ACC112 (cell line): ENCODE results near the gene USP9X.
"Not testable (repeated sequence)": the region's sequence is repeated elsewhere in the genome, so short reads cannot be mapped to it uniquely, and the experiment has no call there.

Source experiments
- H2AFZ ChIP-seq: fragments of 200-600 bp; sonication (generic); one replicate; pipeline ENCODE4 v1.6.0; 2017; ENCODE audit warnings: antibody characterized with exemption, low read length; ENCODE audit not compliant: unreplicated experiment
- H3K27ac ChIP-seq: fragments of 200-600 bp; sonication (generic); 2 replicates; pipeline ENCODE4 v1.5.1; 2014; ENCODE audit warnings: low read depth, mild to moderate bottlenecking, antibody characterized with exemption, low read length, moderate library complexity
- H3K27me3 ChIP-seq: fragments of 200-600 bp; sonication (generic); 2 replicates; pipeline ENCODE4 v1.6.1; 2014; ENCODE audit warnings: mild to moderate bottlenecking, antibody characterized with exemption, low read length, moderate library complexity, mixed read lengths; ENCODE audit not compliant: insufficient read depth
- H3K36me3 ChIP-seq: fragments of 200-600 bp; sonication (generic); 2 replicates; pipeline ENCODE4 v1.6.1; 2016; ENCODE audit warnings: mild to moderate bottlenecking, antibody characterized with exemption, low read length, moderate library complexity, mixed read lengths; ENCODE audit not compliant: insufficient read depth
- H3K4me1 ChIP-seq: fragments of 200-600 bp; sonication (generic); one replicate; pipeline ENCODE4 v1.6.1; 2016; ENCODE audit warnings: low read length, mixed read lengths; ENCODE audit not compliant: insufficient read depth, unreplicated experiment, control insufficient read depth
- H3K4me3 ChIP-seq: fragments of 200-600 bp; sonication (generic); 2 replicates; pipeline ENCODE4 v1.5.1; 2014; ENCODE audit warnings: mild to moderate bottlenecking, low read depth, low read length
- H3K79me2 ChIP-seq: fragments of 200-600 bp; sonication (generic); one replicate; pipeline ENCODE4 v1.6.0; 2016; ENCODE audit warnings: low read length; ENCODE audit not compliant: control insufficient read depth, unreplicated experiment, insufficient read depth

Gene USP9X

DNA sequence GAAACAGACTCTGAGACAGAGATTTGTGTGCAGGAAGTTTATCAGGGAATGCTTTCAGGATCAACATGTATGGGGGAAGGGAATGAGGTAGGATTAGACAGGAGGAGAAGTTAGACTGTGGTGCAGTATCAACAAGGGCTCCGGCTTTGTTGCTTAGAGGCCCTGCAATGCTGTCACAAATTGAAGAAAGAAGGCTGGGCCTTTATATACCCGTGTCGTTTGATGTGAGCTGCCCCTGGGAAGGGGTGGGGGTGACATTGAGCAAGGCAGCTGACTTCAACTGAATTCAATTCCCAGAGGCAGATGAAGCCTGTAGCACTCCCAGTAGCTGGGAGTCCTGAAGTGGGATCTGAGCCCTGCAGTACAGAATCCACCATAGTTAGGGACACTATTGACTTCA is 29.5 kb upstream of the USP9X start:
- Histone ChIP-seq H2AFZ (no peak overlapping the region), H3K36me3 (no peaks in the 10 kb centered on the region), H3K27ac (no peak overlapping the region), H3K79me2 (no peaks in the 10 kb centered on the region), H3K4me3 (no peak overlapping the region), H3K4me1 (no peaks in the 10 kb centered on the region), H3K27me3 (no peaks in the 10 kb centered on the region)

DNA sequence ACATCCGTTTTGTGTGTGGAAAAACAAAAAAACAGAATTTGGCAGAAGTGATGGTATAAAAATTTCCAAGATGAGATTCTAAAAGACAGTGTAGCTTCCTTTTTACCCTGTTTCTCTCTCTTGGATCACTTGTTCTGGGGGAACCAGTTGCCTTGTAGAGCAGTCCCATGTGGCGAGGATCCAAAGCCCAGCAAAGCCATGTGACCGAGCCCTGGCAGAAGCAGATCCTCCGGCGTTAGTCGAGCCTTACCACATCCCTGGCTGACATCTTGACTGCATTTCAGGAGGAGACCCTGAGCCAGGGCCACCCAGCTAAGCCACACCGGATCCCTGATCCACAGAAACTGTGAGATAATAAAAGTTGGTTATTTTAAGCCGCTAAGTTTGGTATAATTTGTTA is 22.0 kb upstream of the USP9X start:
- not testable (repeated sequence) for H3K36me3 ChIP-seq, H2AFZ ChIP-seq, H3K4me3 ChIP-seq, H3K27me3 ChIP-seq, H3K27ac ChIP-seq, H3K79me2 ChIP-seq, H3K4me1 ChIP-seq

DNA sequence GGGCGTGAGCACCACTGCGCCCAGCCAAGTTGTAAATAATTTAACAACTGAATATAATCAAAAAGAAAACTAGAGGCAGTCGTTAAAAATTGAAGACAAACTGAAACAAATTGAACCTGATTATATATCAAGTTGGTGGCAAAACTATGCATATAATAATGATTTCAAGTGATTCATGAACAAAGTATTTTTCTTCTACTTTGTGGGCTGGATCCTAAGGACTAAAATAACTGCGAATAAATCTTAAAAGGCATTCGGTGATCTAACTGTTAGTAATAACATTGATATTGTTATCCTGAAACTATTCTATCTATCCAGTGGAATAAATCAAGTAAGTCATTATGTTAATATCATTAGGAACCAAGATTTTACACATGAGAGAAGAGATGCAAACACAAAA is 21.2 kb upstream of the USP9X start:
- peaks cover 4% of the 10 kb centered on the region for H3K4me1 ChIP-seq
- H3K27ac ChIP-seq, result peak overlapping the region; percentile 43
- H2AFZ ChIP-seq, result no peak overlapping the region

DNA sequence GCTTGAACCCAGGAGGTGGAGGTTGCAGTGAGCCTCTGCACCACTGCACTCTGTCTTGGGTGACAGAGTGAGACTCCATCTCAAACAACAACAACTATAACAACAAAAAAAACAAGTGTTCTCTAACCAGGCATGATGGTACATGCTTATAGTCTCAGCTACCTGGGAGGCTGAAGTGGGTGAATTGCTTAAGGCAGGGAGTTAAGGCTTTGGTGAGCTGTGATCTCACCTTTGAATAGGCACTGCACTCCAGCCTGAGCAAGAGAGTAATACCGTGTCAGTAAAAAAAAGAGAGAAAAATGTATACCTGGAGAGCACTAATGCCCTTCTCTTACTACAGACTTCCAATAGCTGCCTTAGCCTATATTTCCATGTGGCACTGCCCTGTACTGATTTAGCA is 18.9 kb upstream of the USP9X start:
- no peak overlapping the region for H2AFZ ChIP-seq
- no peaks in the 10 kb centered on the region for H3K36me3 ChIP-seq
- no peak overlapping the region for H3K27ac ChIP-seq
- H3K4me1 ChIP-seq, result peaks cover 4% of the 10 kb centered on the region
- no peaks in the 10 kb centered on the region for H3K79me2 ChIP-seq
- H3K4me3 ChIP-seq, result no peak overlapping the region
- no peaks in the 10 kb centered on the region for H3K27me3 ChIP-seq

More for the DNA sequence above, 21.2 kb upstream of the USP9X start:
- Histone ChIP-seq H3K36me3 (no peaks in the 10 kb centered on the region), H3K79me2 (no peaks in the 10 kb centered on the region), H3K4me3 (0 out of 2 replicates have a peak overlapping the region, but pooled peaks have one; percentile 40), H3K27me3 (no peaks in the 10 kb centered on the region)

- Histone ChIP-seq H3K79me2 (no peaks in the 10 kb centered on the region), H3K4me1 (peaks cover 4% of the 10 kb centered on the region), H3K27ac (no peak overlapping the region), H3K36me3 (no peaks in the 10 kb centered on the region), H3K27me3 (no peaks in the 10 kb centered on the region), H2AFZ (no peak overlapping the region), H3K4me3 (no peak overlapping the region)
These were observed 18.3 kb upstream of the USP9X start for GRCh38 chrX:41066969-41067368.

- Histone ChIP-seq H3K4me1 (peaks cover 4% of the 10 kb centered on the region), H3K36me3 (no peaks in the 10 kb centered on the region), H3K27me3 (no peaks in the 10 kb centered on the region), H2AFZ (no peak overlapping the region), H3K27ac (no peak overlapping the region), H3K4me3 (no peak overlapping the region), H3K79me2 (no peaks in the 10 kb centered on the region)
These were observed 17.5 kb upstream of the USP9X start for GRCh38 chrX:41067721-41068120.

DNA sequence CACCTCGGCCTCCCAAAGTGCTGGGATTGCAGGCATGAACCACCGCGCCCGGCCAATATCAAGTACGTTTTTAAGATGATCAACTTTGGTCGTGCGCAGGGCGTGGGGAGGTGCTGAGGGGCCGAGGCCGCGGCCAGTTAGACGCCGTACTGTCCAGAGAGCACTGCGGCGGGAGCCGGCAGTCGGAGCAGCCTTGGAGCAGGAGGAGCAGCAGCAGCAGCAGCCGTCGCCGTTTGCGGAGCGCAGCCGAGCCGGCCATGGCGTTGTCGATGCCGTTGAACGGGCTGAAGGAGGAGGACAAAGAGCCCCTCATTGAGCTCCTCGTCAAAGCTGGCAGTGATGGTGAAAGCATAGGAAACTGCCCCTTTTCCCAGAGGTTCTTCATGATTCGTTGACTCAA is 8.5 kb upstream of the USP9X start:
- Histone ChIP-seq H3K79me2 (no peaks in the 10 kb centered on the region), H3K27me3 (no peaks in the 10 kb centered on the region), H3K36me3 (no peaks in the 10 kb centered on the region), H3K27ac (no peak overlapping the region), H2AFZ (no peak overlapping the region), H3K4me3 (no peak overlapping the region), H3K4me1 (no peaks in the 10 kb centered on the region)

GRCh38 chrX:41081821-41082220 is 3.4 kb upstream of the USP9X start:
- H3K27me3 ChIP-seq, result no peaks in the 10 kb centered on the region
- H3K79me2 ChIP-seq, result peaks cover 16% of the 10 kb centered on the region
- H3K4me3 ChIP-seq, result no peak overlapping the region
- H3K27ac ChIP-seq, result no peak overlapping the region
- no peak overlapping the region for H2AFZ ChIP-seq
- no peaks in the 10 kb centered on the region for H3K36me3 ChIP-seq
- peaks cover 7% of the 10 kb centered on the region for H3K4me1 ChIP-seq

GRCh38 chrX:41082783-41083182 is 2.5 kb upstream of the USP9X start:
- Histone ChIP-seq H3K27ac (no peak overlapping the region), H3K27me3 (no peaks in the 10 kb centered on the region), H3K79me2 (peaks cover 26% of the 10 kb centered on the region), H3K36me3 (no peaks in the 10 kb centered on the region), H3K4me3 (no peak overlapping the region), H2AFZ (no peak overlapping the region), H3K4me1 (peaks cover 7% of the 10 kb centered on the region)

GRCh38 chrX:41084044-41084892 is 977 bp upstream of the USP9X start:
- Histone ChIP-seq H2AFZ (no peak overlapping the region), H3K4me3 (peak overlapping the region; percentile 85), H3K27me3 (no peaks in the 10 kb centered on the region), H3K4me1 (peaks cover 8% of the 10 kb centered on the region), H3K27ac (peak overlapping the region; percentile 100), H3K79me2 (peaks cover 41% of the 10 kb centered on the region), H3K36me3 (no peaks in the 10 kb centered on the region)

GRCh38 chrX:41085512-41085877 is 250 bp downstream of the USP9X start:
- no peaks in the 10 kb centered on the region for H3K36me3 ChIP-seq
- H3K27me3 ChIP-seq, result no peaks in the 10 kb centered on the region
- peaks cover 14% of the 10 kb centered on the region for H3K4me1 ChIP-seq
- peaks cover 53% of the 10 kb centered on the region for H3K79me2 ChIP-seq
- H3K4me3 ChIP-seq, result peak overlapping the region; percentile 85
- H2AFZ ChIP-seq, result no peak overlapping the region
- H3K27ac ChIP-seq, result peak overlapping the region; percentile 100
